NCI-H1417 treated with DMSO at 0.1 percent for 48 hours (cell line): ENCODE results near the gene EPHB2.

Source experiments
- DNase-seq: peaks from one replicate; lab custom pipeline; 2025; lab: John Stamatoyannopoulos, UW

The EPHB2 gene

DNA sequence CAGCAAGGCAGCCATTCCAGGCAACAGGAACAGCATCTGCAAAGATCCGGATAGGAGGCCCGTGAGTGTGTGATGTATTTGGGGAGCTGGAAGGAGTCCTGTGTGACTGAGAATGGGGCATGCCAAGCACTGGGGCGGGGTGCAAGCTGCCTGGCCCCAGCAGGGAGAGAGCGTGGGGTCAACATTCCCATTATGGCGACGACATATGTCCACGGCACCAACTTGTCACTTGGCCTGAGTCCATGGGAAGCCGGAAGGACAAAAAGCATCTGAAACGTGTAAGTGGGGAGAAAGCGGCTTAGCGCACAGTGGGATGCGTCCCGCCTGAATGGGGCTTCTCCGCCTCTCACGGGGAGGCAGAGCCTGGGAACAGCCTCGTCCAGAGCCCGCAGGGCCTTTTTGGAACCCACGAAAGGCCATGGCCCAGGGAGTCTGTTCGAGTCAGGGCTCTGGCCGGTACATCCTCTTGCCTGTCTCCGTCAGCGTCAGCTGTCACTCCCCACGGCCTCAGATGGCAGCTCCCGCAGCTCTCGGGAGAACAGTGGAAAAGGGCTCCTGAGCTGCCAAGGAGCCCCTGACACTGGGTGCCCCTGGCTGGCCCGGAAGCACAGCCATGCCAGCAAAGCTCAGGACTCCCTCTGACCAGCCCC is 12.4 kb downstream of the EPHB2 start:
- DNase-seq: no peak

DNA sequence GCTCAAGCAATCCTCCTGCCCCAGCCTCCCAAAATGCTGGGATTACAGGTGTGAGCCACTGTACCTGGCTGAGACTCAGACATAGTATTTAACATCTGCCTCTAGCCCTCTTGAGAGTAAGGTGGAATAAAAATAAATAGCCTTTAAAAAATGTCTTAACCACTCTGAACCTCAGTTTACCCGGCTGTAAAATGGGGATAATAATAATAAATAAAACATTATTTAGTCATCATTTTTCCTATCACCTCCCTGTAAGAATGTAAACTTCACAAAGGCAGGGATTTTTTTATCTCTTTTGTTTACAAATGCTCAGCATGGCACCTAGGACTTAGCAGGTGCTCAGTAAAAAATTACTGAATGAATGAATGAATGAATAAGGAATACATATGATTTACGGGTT is 17.2 kb downstream of the EPHB2 start:
- no peak for DNase-seq

GRCh38 chr1:22728751-22729399 is 18.2 kb downstream of the EPHB2 start:
- DNase-seq: no peak

DNA sequence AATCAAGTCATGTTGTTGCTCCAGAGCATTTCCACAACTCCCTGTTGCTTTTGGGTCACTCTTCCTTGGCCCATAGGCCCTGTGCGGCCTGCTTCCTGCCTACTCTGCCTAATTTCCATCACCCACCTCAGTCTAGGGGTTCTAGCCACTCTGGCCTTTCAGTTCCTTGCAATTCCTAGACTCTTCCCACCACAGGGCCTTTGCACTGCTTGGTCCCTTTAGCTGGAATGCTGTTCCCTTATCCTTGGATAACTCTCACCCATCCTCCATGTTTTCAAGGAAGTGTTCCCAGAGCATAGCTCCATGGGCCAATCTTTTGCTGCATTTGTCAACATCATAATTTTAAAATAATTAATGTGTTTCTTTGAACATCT is 18.7 kb downstream of the EPHB2 start:
- DNase-seq: no peak

DNA sequence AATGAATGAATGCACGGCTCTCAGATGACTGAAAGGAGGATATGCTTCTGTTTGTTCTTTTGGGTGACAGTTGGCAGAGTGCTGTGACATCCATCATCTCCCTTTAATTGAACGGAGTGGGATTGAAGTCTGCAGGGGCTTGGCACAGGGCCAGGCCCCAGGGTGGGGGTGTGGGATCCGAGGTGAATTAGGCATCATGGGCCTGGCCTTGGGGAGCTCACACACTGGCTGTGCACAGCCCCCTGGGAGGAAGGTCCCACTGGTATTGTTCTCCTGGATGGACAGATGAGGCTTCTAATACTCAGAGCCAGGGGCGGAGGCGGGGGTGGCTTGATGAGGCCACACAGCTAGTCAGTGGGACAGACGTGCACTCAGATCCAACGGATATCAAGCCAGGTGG is 19.3 kb downstream of the EPHB2 start:
- DNase-seq: no peak

GRCh38 chr1:22731924-22732720 is 21.5 kb downstream of the EPHB2 start:
- DNase-seq: no peak

GRCh38 chr1:22733643-22734042 is 23.0 kb downstream of the EPHB2 start:
- DNase-seq: no peak

GRCh38 chr1:22736501-22737080 is 26.0 kb downstream of the EPHB2 start:
- DNase-seq: no peak

GRCh38 chr1:22737374-22738068 is 26.9 kb downstream of the EPHB2 start:
- no peak for DNase-seq

- no peak for DNase-seq
Observed at GRCh38 chr1:22738069-22738435, 27.4 kb downstream of the EPHB2 start.

- no peak for DNase-seq
Observed at GRCh38 chr1:22738522-22738921, 27.9 kb downstream of the EPHB2 start.

GRCh38 chr1:22739648-22740385 is 29.2 kb downstream of the EPHB2 start:
- no peak for DNase-seq

DNA sequence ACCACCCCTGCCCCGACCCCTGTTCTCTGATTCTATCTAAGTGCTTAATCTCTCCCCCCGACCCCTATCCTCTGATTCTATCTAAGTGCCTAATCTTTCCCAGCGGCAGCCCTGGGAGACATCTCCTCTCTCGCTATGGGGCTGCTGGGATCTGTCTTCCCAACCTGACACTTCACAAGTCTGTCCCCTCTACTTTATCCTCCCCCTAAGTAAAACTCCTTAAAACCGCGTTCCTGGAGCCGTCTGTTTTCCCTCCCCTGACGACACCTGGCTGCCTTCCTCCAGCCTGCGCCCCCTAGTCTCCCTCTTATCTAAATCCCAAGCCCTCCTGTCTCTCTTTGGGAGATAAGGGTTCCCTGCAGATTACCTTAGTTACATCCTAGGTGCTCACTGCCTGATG is 30.5 kb downstream of the EPHB2 start:
- no peak for DNase-seq

DNA sequence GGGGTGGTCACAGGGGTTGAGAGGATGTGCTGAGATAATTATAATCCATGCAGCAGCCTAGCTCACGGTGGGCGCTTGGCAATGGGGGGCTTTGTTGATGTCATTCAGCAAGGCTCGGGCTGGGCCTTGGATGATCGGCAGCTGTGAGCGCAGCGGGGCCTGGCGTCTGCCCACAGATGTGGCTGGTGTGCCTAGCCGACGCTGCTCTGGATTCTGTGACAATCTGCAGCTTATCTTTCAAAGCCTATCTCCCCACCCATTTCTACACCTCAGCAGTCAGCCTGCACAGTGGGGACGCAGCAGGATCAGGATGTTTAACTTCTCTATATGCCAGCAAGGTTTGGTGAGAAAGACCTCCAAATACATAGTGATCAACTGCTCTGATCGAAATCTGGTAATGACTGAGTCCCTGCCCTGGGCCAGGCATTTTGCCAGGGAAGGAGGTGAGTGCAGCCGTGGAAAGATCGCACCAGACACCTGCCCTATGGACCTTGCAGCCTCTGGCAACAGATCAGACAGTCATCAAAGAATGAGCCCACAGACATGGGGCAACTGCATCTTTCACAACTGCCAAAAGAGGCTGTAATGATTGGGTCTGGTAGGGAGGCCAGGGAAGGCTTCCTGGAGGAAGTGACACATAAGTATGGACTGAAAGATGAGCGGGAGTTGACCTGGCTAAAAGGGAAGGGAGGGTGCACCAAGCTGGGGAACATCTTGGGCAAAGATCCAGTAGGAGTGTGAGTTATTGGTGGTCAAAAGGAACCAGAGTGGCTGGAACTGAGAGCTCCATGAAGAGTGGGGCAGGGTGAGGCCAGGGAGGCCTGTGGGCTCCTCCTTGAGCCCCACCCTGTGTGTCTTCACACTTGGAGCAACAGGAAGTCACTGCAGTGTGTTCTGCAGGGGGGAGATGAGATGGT is 35.3 kb downstream of the EPHB2 start:
- no peak for DNase-seq

DNA sequence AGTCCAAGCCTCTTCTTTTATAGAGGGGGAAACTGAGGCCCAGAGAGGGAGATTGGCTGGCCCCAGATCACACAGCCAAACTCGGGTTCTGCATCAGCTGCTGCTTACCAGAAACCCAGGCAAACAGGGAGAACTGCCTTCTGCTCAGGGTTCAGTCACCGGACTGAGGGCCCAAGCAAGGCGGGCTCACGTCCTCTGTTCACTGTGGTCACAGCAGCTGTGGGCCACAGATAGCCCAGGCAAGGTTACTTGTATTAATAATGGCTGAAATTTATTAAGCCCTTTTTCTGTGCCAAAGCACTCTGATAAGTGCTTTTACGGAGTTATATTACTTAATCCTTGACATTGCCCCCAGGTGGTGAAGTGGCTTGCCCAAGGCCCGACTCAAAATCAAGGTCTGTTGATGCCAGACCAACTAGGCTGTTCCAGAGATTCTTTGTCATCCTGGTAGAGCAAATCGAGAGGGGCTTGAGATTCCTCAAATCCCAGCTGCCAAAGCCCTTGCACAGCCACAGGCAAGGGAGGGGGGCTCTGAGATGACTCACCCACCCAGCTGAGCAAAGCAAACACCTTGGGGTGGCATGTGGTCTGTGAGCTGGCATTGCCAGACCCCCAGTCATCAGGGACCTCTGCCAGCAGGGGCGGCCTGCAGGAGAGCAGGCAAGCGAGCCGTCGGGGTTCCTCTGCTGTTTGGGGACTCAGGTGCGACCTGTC is 36.5 kb downstream of the EPHB2 start:
- DNase-seq: no peak

DNA sequence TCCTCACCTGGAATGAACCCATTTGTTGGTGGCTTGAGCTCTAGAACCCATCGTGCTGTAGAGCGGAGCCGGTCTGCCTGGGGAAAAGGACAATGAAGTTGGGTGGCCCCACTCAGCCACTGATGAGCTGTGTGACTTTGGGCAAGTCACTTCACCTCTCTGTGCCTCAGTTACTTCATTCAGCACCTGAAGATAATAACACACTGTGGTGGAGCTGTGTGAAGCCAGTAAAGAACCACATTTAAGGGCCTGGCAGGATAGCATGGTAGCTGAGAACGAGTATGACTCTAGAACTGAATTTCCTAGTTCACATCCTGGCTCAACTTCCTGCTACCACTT is 37.1 kb downstream of the EPHB2 start:
- no peak for DNase-seq

DNA sequence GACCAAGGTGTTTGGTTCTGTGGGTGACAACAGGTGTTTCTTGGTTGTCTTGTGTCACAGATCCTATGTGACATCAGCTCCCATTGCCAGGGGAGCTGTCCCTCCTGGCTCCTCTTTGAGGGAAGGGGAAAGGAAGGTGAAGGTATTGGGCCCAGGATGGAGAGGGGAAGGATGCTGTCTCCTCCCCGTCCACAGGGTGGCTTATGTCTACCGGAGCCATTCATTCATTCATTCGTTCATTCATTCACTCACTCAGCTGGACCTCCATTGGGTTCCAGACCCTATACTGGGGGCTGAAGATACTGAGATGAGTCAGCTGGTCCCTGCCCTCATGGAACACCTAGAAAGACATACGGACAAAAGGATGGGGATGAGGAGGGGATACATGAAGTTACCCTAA is 38.9 kb downstream of the EPHB2 start:
- DNase-seq: no peak

DNA sequence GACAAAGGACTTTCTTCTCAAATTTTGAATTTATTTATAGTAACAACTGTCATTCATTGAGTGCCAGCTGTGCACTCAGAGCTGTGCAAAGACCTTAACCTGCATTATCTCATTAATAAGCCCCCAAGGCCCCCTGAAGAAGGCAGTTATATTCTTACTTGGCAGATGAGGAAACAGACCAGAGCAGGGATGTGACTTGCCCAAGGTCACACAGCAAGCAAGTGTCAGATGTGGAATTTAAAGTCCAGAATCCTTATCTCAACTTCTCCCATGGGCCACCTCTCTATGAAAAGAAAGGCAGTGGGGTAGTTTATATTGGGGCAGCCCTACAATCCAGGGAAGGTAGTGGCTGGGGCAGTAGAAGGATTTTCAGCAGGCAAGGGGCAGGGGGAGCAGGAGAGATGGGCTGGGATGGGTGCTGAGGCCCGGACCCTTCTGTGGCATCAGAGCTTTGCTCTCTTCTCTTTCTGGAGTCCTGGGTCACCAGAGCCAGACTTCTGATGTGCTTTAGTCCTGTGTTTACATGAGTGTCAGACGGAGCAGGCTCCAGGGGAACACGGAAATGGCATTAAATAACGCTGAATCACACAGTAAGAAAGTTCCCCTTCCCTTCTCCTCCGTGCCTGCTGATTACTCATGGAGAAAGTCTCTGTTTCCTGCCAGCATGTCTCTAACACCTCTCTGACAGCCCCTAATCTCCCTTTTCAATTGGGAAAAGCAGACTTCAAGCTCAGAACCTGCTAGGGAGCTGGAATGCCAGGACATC is 39.5 kb downstream of the EPHB2 start:
- DNase-seq: no peak

GRCh38 chr1:22750685-22751051 is 40.0 kb downstream of the EPHB2 start:
- DNase-seq: no peak
